Superior temporal gyrus (tissue), 1 donor: Measurements from ENCODE around the gene CSNK1A1.
"Not testable (repeated sequence)": the region's sequence is repeated elsewhere in the genome, so short reads cannot be mapped to it uniquely, and the experiment has no call there.

Experiments used
- DNase-seq: peaks from one replicate; pipeline ENCODE4 v3.0.0-alpha.2; 2016; ENCODE audit errors: extremely low spot score

CSNK1A1 gene

GRCh38 chr5:149551227-149552037 lies at the start of gene CSNK1A1:
TSS of gene CSNK1A1 (minus strand) at chr5:149551439. CDS start at chr5:149550964, 475 bp downstream.
- peak; percentile 99 for DNase-seq

GRCh38 chr5:149600932-149601331 lies 49.7 kb upstream of the CSNK1A1 start:
- no peak for DNase-seq

- no peak for DNase-seq
Measured at GRCh38 chr5:149599375-149599774, 48.1 kb upstream of the CSNK1A1 start.

GRCh38 chr5:149598966-149599365 lies 47.7 kb upstream of the CSNK1A1 start:
- DNase-seq = no peak

- not testable (repeated sequence) for DNase-seq
Measured at GRCh38 chr5:149598234-149598633, 47.0 kb upstream of the CSNK1A1 start.

GRCh38 chr5:149597618-149598017 lies 46.4 kb upstream of the CSNK1A1 start:
- no peak for DNase-seq

GRCh38 chr5:149596712-149597111 lies 45.5 kb upstream of the CSNK1A1 start:
- no peak for DNase-seq

GRCh38 chr5:149595105-149595504 lies 43.9 kb upstream of the CSNK1A1 start:
- DNase-seq = not testable (repeated sequence)

- no peak for DNase-seq
Measured at GRCh38 chr5:149594206-149594895, 43.1 kb upstream of the CSNK1A1 start.

GRCh38 chr5:149593370-149593769 lies 42.1 kb upstream of the CSNK1A1 start:
- no peak for DNase-seq

- DNase-seq = no peak
Measured at GRCh38 chr5:149588936-149589335, 37.7 kb upstream of the CSNK1A1 start.

GRCh38 chr5:149586708-149587318 lies 35.6 kb upstream of the CSNK1A1 start:
- DNase-seq = no peak

GRCh38 chr5:149585910-149586309 lies 34.7 kb upstream of the CSNK1A1 start:
- no peak for DNase-seq

- DNase-seq = peak; percentile 46
Measured at GRCh38 chr5:149584121-149584520, 32.9 kb upstream of the CSNK1A1 start.

- DNase-seq = peak; percentile 93
Measured at GRCh38 chr5:149583394-149583793, 32.2 kb upstream of the CSNK1A1 start.

- peak; percentile 73 for DNase-seq
Measured at GRCh38 chr5:149581931-149582768, 30.9 kb upstream of the CSNK1A1 start.

- DNase-seq = peak; percentile 88
Measured at GRCh38 chr5:149581192-149581861, 30.1 kb upstream of the CSNK1A1 start, which contains the start of gene ARHGEF37. TSS of gene ARHGEF37 (plus strand) at chr5:149581498. CDS start at chr5:149597770, 16,272 bp downstream.

GRCh38 chr5:149580808-149581191 lies 29.6 kb upstream of the CSNK1A1 start:
- DNase-seq = peak; percentile 57

- DNase-seq = no peak
Measured at GRCh38 chr5:149578896-149579295, 27.7 kb upstream of the CSNK1A1 start.

- no peak for DNase-seq
Measured at GRCh38 chr5:149576021-149576420, 24.8 kb upstream of the CSNK1A1 start.

- no peak for DNase-seq
Measured at GRCh38 chr5:149575131-149575530, 23.9 kb upstream of the CSNK1A1 start.
